Measurements from ENCODE around the gene RAX.

RAX gene

DNA sequence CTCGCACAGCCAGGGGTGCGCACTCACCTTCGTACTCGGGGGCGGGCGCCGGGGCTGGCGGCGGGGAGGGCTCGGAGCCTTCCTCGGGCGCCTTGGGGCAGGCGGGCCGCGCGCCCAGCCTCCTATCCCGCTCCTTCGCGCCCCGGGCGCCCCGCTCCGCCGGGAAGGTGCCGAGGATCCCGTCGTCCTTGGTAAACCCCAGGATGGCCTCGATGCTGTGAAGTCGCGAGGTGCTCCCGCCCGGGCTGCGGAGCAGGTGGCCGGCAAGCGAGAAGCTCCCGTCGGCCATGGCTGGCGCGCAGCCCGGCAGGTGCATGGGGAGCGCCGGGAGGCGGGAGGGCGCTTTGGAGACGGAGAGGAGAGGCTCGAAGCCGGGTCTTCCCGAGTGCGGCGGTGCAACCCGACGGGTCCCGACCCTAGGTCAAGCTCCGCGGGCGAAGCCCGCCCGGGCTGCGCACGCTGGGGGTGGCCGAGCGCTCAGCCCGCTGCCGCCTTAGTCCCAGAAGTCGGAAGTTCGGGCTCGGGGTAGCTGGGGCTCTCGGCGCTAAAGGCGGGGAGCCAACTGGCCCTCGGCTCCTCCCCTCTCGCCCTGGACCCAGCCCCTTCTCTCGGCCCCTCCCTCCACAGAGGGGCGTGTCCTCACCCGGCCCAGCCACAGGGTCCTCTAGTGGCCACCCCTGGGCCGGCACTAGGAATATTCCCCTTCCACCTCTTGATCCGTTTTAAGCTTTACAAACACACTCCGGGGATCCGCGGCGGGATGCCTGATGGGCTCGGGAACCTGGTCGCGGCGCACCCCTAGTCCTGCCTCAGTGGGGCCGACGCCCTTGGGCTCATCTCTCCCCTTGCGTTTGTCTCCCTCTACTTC lies at the start of gene RAX:
Gene RAX, minus strand, starts transcription at position 564 of the 868 bp plus-strand sequence. Its CDS starts 248 bp downstream, at position 316.
- peak within 1 kb of the TSS; percentile 77 for H3K4me3 ChIP-seq (ENCODE audit: low read length)
- peaks cover 16% of the 10 kb centered on the region; the same call in 1 of the 2 replicates for H3K4me1 ChIP-seq (ENCODE audit: insufficient read depth, low read length)
- H3K36me3 ChIP-seq (ENCODE audit: insufficient read depth, low read depth, low read length), result no peaks in the 10 kb centered on the region
- H3K9ac ChIP-seq (ENCODE audit: low read depth, low read length), result no peak within 1 kb of the TSS
- no peak within 1 kb of the TSS for H3K27ac ChIP-seq (ENCODE audit: low read length)
- H3K9me3 ChIP-seq (ENCODE audit: insufficient read depth, low read depth, low read length), result peaks cover 5% of the 10 kb centered on the region; the same call in 1 of the 2 replicates
- H3K27me3 ChIP-seq (ENCODE audit: insufficient read depth, low read length), result peaks cover 99% of the 10 kb centered on the region

DNA sequence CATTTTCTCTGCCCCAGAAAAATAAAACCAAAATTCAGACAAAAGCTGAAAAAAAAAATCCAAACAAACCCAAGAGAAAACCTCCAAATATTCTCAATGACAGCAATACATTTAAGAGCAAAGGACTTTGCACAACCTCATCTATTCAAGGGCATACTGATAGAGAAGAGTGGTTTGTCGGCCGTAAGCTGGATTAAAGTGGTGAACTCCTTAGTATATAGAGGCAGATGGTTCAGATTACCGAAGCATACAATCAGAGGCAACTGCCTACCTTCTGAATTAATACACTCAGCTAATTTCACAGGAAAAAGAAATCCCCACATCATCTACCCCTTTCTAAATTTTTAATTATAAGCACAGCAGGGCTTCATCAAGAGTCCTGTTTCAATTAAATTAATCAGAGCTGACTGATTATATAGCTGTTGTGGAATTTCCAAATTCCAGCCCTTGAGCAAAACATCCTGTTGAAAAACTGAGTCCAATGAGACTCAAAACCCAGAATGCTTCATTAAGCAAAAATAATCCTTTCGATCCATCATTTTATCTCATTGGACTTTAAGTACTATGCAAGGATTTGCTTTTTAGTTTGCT lies 45.3 kb upstream of the RAX start, which contains the start of gene CPLX4:
Gene CPLX4, minus strand, starts transcription at position 190 of the 591 bp plus-strand sequence. Its CDS starts 187 bp downstream, at position 3.
- H3K4me1 ChIP-seq (ENCODE audit: insufficient read depth, low read length), result no peaks in the 10 kb centered on the region
- H3K36me3 ChIP-seq (ENCODE audit: insufficient read depth, low read depth, low read length), result no peaks in the 10 kb centered on the region
- no peak within 1 kb of the TSS for H3K9ac ChIP-seq (ENCODE audit: low read depth, low read length)
- peaks cover 8% of the 10 kb centered on the region; the same call in 1 of the 2 replicates for H3K27me3 ChIP-seq (ENCODE audit: insufficient read depth, low read length)
- no peaks in the 10 kb centered on the region for H3K9me3 ChIP-seq (ENCODE audit: insufficient read depth, low read depth, low read length)
- no peak within 1 kb of the TSS for H3K27ac ChIP-seq (ENCODE audit: low read length)
- no peak within 1 kb of the TSS for H3K4me3 ChIP-seq (ENCODE audit: low read length)

GRCh38 chr18:59311631-59312030 lies 38.4 kb upstream of the RAX start:
- no peaks in the 10 kb centered on the region for H3K4me1 ChIP-seq (ENCODE audit: insufficient read depth, low read length)
- H3K4me3 ChIP-seq (ENCODE audit: low read length), result no peak overlapping the region
- no peak overlapping the region for H3K9ac ChIP-seq (ENCODE audit: low read depth, low read length)
- H3K36me3 ChIP-seq (ENCODE audit: insufficient read depth, low read depth, low read length), result no peaks in the 10 kb centered on the region
- no peaks in the 10 kb centered on the region for H3K9me3 ChIP-seq (ENCODE audit: insufficient read depth, low read depth, low read length)
- H3K27ac ChIP-seq (ENCODE audit: low read length), result no peak overlapping the region
- peaks cover 52% of the 10 kb centered on the region for H3K27me3 ChIP-seq (ENCODE audit: insufficient read depth, low read length)

DNA sequence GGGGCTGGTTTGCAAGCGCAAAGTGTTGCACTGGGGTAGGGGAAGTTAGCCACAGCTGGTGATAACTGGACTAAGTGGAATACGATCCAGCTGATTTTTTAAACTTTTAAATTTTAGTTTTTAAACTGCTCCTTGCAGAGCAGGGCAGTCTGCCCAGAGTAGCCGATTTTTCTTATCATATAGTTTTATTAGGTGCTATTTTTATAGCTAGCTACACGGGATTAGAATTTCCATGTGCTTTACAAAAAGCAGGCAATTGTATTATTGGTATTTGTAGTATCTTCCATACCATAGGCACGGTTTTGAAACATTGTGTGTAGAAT lies 35.6 kb upstream of the RAX start:
- peaks cover 69% of the 10 kb centered on the region for H3K27me3 ChIP-seq (ENCODE audit: insufficient read depth, low read length)
- no peaks in the 10 kb centered on the region for H3K36me3 ChIP-seq (ENCODE audit: insufficient read depth, low read depth, low read length)
- H3K9me3 ChIP-seq (ENCODE audit: insufficient read depth, low read depth, low read length), result no peaks in the 10 kb centered on the region
- H3K27ac ChIP-seq (ENCODE audit: low read length), result no peak overlapping the region
- H3K4me1 ChIP-seq (ENCODE audit: insufficient read depth, low read length), result no peaks in the 10 kb centered on the region
- H3K4me3 ChIP-seq (ENCODE audit: low read length), result peak overlapping the region; percentile 58; the same call in 1 of the 2 replicates
- no peak overlapping the region for H3K9ac ChIP-seq (ENCODE audit: low read depth, low read length)

- no peaks in the 10 kb centered on the region for H3K36me3 ChIP-seq (ENCODE audit: insufficient read depth, low read depth, low read length)
- H3K4me1 ChIP-seq (ENCODE audit: insufficient read depth, low read length), result no peaks in the 10 kb centered on the region
- no peak overlapping the region for H3K9ac ChIP-seq (ENCODE audit: low read depth, low read length)
- peak overlapping the region; percentile 58; the same call in 1 of the 2 replicates for H3K4me3 ChIP-seq (ENCODE audit: low read length)
- H3K27me3 ChIP-seq (ENCODE audit: insufficient read depth, low read length), result peaks cover 73% of the 10 kb centered on the region
- H3K27ac ChIP-seq (ENCODE audit: low read length), result no peak overlapping the region
- H3K9me3 ChIP-seq (ENCODE audit: insufficient read depth, low read depth, low read length), result no peaks in the 10 kb centered on the region
Observed at GRCh38 chr18:59308248-59308937, 35.1 kb upstream of the RAX start.

GRCh38 chr18:59306640-59307039 lies 33.4 kb upstream of the RAX start:
- H3K27me3 ChIP-seq (ENCODE audit: insufficient read depth, low read length), result peaks cover 73% of the 10 kb centered on the region
- H3K4me3 ChIP-seq (ENCODE audit: low read length), result no peak overlapping the region
- H3K4me1 ChIP-seq (ENCODE audit: insufficient read depth, low read length), result no peaks in the 10 kb centered on the region
- H3K9ac ChIP-seq (ENCODE audit: low read depth, low read length), result no peak overlapping the region
- H3K36me3 ChIP-seq (ENCODE audit: insufficient read depth, low read depth, low read length), result no peaks in the 10 kb centered on the region
- no peaks in the 10 kb centered on the region for H3K9me3 ChIP-seq (ENCODE audit: insufficient read depth, low read depth, low read length)
- H3K27ac ChIP-seq (ENCODE audit: low read length), result no peak overlapping the region

DNA sequence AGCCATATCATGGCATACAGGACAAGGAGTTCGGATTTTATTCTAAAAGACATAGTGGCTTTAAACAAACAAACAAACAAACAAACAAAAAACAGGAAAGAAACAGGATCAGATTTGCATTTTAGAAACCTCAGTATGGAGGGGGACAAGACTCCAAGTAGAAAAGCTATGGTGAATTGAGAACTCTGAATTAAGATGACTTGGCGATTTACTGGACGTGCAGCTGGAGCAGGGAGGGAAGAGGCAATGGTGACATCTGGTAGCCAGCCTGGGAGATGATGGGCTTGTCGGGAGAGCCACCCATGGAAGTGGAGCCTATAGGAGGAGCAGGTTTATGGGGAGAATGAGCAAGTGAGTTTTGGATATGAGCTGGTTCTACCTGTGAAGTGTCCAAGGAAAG lies 32.0 kb upstream of the RAX start:
- Histone ChIP-seq H3K36me3 (ENCODE audit: insufficient read depth, low read depth, low read length) (no peaks in the 10 kb centered on the region), H3K9ac (ENCODE audit: low read depth, low read length) (no peak overlapping the region), H3K27me3 (ENCODE audit: insufficient read depth, low read length) (peaks cover 60% of the 10 kb centered on the region), H3K4me1 (ENCODE audit: insufficient read depth, low read length) (no peaks in the 10 kb centered on the region), H3K27ac (ENCODE audit: low read length) (no peak overlapping the region), H3K4me3 (ENCODE audit: low read length) (no peak overlapping the region), H3K9me3 (ENCODE audit: insufficient read depth, low read depth, low read length) (no peaks in the 10 kb centered on the region)

GRCh38 chr18:59303656-59304195 lies 30.5 kb upstream of the RAX start:
- Histone ChIP-seq H3K9me3 (ENCODE audit: insufficient read depth, low read depth, low read length) (no peaks in the 10 kb centered on the region), H3K27me3 (ENCODE audit: insufficient read depth, low read length) (peaks cover 55% of the 10 kb centered on the region), H3K27ac (ENCODE audit: low read length) (no peak overlapping the region), H3K36me3 (ENCODE audit: insufficient read depth, low read depth, low read length) (no peaks in the 10 kb centered on the region), H3K4me3 (ENCODE audit: low read length) (no peak overlapping the region), H3K9ac (ENCODE audit: low read depth, low read length) (no peak overlapping the region), H3K4me1 (ENCODE audit: insufficient read depth, low read length) (no peaks in the 10 kb centered on the region)

DNA sequence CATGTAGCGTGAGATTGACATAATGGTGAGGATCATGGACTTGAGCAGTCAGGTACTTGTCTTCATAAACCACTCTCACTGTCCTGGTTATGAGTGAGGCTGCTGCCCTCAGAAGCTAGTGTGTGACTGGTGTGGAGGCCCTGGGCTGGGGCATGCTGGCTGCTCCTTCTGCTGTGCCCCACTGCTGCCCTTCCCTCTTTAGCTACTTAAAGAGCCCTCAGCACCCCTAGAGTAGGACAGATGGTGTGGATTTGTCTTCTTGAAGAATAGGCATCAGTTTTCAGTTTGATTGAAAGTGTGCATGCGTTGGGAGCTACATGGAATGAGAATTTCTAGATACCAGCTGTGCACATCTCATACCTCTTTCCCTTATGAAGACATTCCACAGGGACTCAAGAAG lies 29.8 kb upstream of the RAX start:
- no peak overlapping the region for H3K9ac ChIP-seq (ENCODE audit: low read depth, low read length)
- no peaks in the 10 kb centered on the region for H3K4me1 ChIP-seq (ENCODE audit: insufficient read depth, low read length)
- H3K36me3 ChIP-seq (ENCODE audit: insufficient read depth, low read depth, low read length), result no peaks in the 10 kb centered on the region
- H3K4me3 ChIP-seq (ENCODE audit: low read length), result no peak overlapping the region
- H3K27me3 ChIP-seq (ENCODE audit: insufficient read depth, low read length), result peaks cover 53% of the 10 kb centered on the region
- H3K27ac ChIP-seq (ENCODE audit: low read length), result no peak overlapping the region
- no peaks in the 10 kb centered on the region for H3K9me3 ChIP-seq (ENCODE audit: insufficient read depth, low read depth, low read length)

GRCh38 chr18:59301929-59302328 lies 28.7 kb upstream of the RAX start:
- no peak overlapping the region for H3K4me3 ChIP-seq (ENCODE audit: low read length)
- no peak overlapping the region for H3K9ac ChIP-seq (ENCODE audit: low read depth, low read length)
- H3K36me3 ChIP-seq (ENCODE audit: insufficient read depth, low read depth, low read length), result no peaks in the 10 kb centered on the region
- no peak overlapping the region for H3K27ac ChIP-seq (ENCODE audit: low read length)
- H3K27me3 ChIP-seq (ENCODE audit: insufficient read depth, low read length), result peaks cover 42% of the 10 kb centered on the region
- no peaks in the 10 kb centered on the region for H3K9me3 ChIP-seq (ENCODE audit: insufficient read depth, low read depth, low read length)
- H3K4me1 ChIP-seq (ENCODE audit: insufficient read depth, low read length), result no peaks in the 10 kb centered on the region

DNA sequence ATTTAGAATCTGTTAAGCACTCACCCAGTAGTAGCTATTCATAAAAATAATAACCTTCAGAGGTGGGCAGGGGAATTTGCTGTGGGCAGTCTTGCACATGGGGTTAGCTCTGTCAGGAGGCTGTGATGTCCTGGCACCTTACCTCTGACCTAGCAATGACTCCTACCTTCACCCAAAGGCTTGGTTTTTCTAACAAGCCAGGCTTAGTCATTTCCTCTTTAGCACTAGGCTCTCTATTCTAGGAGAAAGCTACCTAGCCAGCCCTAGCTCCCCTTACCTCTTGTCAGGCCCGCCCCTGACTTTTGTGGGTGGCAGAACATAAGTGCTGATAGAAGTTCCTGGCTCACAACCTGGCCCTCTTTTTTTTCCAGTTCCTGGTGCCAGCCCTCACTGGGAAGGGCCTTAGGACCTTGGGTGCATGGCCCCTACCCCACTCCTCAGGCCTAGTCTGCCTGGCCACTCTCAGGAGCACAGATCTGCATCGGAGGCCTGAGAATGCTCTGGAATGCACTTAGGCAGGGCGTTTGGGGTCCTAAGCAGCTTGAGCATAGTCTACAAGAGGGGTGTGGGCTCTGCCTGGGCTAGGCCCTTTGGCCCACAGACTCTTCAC lies 27.5 kb upstream of the RAX start:
- no peaks in the 10 kb centered on the region for H3K36me3 ChIP-seq (ENCODE audit: insufficient read depth, low read depth, low read length)
- no peaks in the 10 kb centered on the region for H3K4me1 ChIP-seq (ENCODE audit: insufficient read depth, low read length)
- H3K27me3 ChIP-seq (ENCODE audit: insufficient read depth, low read length), result peaks cover 37% of the 10 kb centered on the region
- H3K9ac ChIP-seq (ENCODE audit: low read depth, low read length), result no peak overlapping the region
- H3K27ac ChIP-seq (ENCODE audit: low read length), result no peak overlapping the region
- no peak overlapping the region for H3K4me3 ChIP-seq (ENCODE audit: low read length)
- H3K9me3 ChIP-seq (ENCODE audit: insufficient read depth, low read depth, low read length), result no peaks in the 10 kb centered on the region
